HuH-7 (cell line): ENCODE data around the gene ALG5.

ENCODE experiments used
- DNase-seq: peaks from one replicate; pipeline ENCODE4 v3.0.0; 2011; ENCODE audit warnings: low spot score

The ALG5 gene

DNA sequence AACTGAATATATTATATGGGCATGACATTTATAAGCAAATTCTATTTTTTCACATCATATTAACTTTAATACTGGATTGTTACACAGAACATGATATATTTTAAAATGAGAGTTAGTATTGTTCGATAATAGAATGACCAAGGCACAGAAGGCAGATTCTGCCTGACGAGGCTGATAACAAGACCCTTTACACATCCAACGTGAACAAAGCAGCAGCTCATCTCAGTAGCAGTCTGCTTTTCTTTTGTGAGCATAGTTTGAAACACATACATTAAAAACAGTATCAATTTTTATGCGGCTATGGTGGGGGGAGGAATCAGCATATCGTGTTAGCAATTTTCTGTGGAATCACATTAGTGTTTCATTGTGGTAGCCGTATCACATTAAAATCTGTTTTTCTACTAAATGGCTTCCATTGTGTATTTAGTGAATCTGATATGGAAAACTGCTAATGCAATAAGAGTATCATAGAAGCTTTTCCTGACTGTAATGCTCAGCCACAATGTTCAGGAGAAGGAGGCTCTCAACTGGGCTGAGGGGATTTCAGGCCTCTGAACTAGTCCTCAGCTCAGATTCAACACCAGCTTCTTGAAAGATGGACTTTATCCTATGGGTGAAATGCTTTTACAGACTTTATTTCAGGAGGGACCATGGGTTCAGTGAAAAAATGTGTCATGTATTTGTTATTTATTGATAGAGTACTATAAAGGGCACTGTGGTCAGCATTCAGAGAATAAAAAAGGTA is 83.1 kb downstream of the ALG5 start:
- DNase-seq, result no peak

DNA sequence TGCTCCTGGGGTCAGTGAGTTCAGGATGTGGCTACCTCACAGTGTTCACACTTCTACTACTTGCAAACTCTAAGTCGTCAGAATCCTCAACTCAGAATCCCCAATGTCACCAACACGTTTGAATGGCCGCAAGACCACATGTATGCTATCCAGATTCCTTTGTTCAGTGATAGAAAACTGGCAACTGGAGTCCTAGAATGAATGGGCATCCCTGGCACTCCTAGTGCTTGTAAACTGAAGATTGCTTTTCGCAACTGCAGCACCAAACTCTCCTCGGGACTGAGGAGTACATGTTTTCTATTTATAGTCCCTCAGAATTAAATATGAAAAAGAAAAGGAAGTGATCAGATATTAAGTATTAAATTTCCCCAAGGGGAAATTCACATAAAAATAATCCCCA is 84.0 kb downstream of the ALG5 start:
- DNase-seq, result no peak

DNA sequence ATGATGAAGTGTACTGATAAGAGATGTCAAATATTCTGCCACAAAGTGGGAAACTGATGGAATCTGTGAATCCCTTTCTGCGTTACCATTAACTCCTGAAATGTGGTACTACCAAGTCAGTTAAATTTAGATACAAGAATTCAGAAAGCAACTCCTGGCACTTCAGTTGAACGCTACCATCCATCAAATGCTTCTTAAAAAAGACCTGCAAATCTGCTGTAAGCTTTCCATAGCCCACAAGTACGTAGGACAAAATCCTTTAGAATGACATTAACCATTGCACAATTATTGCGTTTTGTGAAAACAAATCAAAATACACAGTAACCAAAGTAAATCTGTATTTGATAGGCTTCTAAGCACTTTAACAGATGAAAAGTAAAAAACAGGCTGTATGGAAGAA is 84.5 kb downstream of the ALG5 start:
- no peak for DNase-seq

DNA sequence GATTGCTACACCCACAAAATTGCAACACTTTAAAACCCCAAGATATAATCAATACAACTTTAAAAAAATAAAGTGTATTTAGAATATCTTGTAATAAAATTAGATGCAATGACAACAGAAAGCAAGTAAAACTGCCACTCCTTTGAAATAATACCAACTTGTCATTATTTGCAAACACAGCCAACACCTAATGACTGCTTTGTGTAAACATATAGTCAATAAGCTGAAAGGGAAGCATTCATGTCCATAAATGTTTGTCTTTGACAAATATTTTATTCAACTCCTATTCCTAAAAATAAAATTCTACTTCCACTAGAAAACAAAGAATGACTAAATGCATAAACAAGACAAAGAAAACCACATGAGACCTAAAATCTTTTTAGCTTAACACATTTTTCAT is 85.7 kb downstream of the ALG5 start:
- DNase-seq, result no peak

DNA sequence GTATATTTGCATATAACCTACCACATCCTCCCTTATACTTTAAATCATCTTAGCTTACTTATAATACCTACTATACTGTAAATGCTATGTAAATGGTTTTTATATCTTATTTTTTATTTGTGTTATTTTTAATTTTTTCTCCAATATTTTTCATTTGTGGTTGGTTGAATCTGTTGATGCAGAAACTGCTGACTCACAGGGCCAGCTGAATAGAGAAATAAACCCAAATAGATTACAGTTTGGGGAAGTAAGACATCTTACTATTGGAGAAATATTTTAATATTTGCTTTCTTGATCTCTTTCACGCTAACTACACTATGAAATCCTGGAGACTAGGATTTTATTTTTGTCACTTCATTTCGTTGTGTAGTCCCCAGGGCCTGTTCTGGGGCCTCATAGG is 86.2 kb downstream of the ALG5 start:
- no peak for DNase-seq

DNA sequence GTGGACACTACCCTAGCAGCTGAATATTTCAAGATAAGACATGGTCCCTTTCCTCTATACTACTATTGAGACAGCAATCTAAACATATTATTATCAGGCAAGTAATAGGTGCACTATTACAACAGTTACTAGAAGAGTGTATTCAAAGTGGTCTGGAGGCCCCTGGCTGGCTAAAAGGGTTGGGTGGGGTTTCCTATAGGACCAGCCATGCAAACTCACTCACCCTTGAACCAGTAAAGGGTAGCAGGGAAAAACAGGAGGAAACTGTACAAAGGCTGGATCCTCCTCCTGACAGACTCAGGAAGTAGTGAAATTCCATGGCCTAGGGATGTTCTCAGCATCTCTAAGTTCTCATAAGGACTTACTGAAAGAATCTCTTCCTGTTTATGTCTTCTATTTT is 86.8 kb downstream of the ALG5 start:
- DNase-seq, result no peak

DNA sequence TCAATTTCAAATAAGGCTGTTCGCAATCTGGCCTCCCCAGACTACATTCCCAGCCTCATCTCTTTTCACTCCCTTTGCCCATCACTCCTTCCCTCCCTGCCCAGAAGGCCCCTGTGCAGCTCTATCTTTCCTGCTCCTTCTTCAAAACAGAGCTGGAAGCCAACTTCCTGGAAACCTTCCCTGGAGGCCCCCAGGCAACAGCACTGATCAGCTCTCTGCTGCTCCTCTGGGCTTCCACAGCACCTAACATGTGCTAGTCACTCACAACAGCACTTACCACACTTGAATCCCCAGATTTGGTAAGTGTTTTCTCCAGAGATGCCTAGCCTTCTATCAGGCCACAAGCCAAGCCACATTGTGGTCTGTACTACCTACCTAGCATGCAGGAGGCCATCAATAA is 88.6 kb downstream of the ALG5 start:
- DNase-seq, result no peak

DNA sequence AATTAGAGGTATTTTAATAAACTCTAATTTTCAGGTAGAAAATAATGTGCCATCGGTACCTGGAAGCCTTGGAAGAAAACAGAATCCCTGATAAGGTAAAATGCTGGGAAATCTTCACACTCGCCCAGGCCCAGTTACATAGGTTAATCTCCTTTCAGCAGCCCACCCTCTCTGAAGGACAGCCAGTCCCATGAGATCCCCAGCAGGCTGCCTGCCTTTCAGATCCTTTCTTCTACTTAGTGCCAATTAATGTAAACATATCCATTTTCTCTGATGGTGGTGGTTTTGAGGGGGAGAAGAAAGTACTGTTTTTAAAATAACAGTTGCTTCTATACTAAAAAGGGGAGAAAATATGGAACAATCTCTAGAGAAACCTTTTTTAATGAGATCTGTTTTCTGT is 91.3 kb downstream of the ALG5 start:
- DNase-seq, result no peak

DNA sequence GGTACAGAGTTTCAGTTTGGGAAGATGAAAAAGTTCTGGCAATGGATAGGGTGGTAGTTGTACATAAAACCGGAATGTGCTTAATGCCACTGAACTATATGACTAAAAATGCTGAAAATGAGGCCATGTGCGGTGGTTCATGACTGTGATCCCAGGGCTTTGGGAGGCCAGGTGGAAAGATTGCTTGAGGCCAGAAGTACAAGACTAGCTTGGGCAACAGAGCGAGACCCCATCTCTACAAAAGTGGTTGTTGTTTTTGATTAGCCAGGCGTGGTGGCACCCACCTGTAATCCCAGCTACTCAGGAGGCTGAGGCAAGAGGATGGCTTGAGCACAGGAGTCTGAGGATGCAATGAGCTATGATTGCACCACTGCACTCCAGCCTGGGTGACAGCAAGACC is 91.9 kb downstream of the ALG5 start:
- no peak for DNase-seq

DNA sequence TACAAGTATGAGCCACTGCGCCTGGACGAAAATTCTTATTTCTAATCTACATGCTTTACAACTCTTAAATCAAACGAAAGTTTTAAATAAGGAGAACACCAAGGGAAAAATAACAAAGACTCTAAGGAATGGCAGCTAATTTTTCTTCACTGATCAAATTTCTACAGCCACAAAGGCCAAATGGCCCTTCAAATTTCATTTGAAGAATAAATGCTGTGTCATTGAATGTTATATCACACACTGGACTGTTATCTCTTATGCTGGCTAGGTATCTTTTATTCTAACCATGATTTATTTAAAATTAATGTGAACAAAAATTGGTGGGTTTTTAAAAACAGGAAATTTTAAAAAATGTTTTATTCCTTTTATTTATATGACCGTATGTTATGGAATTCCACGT is 93.2 kb downstream of the ALG5 start:
- DNase-seq, result no peak

DNA sequence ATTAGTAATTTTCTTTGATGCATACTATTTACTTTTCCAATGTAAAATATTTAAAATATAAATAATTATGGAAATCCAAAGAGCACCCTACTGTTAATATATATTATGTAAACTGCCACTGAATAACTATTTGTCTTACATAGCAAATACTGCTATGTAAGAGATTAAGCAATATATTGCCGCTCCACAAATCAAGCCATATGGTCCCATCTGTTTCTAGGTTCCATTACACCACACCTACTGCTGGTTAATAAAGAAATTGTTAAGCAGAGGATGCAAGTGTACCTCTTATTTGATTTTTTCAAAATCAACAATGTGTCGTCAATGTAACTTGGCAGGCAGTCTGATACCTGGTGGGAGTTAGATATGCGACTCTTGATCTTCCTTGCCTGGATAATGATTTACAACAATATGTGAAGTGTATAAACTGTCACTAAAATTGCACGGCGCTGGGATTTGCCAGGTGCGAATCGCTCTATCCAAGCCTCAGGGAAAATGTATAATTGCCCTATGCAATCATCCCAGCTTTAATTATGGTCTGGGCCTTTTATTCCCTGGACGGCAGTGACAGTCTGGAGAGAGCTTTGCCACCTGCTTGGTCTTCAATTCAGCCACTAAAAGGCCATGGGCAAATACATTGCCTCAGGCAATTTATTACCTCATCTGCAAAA is 95.1 kb downstream of the ALG5 start:
- DNase-seq, result no peak
